Activated gamma-delta T cell treated with anti-CD3 and anti-CD28 coated beads, Interleukin-2, amount 50 U/mL, for 16 hours (primary cell): ENCODE results near the gene CDC27.
"Not testable (repeated sequence)": the region's sequence is repeated elsewhere in the genome, so short reads cannot be mapped to it uniquely, and the experiment has no call there.

ENCODE experiments used
- DNase-seq: peaks from one replicate; pipeline ENCODE4 v3.0.0-alpha.2; 2020; ENCODE audit warnings: low read depth

CDC27 gene

DNA sequence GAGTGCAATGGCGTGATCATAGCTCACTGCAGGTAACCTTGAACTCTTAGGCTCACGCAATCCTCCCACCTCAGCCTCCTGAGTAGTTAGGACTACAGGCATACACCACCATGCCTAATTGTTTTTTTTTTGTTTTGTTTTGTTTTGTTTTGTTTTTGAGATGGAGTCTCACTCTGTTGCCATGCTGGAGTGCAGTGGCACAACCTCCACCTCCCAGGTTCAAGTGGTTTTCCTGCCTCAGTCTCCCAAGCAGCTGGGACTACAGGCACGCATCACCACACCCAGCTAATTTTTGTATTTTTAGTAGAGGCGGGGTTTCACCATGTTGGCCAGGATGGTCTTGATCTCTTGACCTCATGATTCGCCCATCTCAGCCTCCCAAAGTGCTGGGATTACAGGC lies 54.7 kb downstream of the CDC27 start:
- DNase-seq: not testable (repeated sequence)

- DNase-seq: no peak
Observed at GRCh38 chr17:47131761-47132160, 57.3 kb downstream of the CDC27 start.

- not testable (repeated sequence) for DNase-seq
Observed at GRCh38 chr17:47126835-47127234, 62.3 kb downstream of the CDC27 start.

DNA sequence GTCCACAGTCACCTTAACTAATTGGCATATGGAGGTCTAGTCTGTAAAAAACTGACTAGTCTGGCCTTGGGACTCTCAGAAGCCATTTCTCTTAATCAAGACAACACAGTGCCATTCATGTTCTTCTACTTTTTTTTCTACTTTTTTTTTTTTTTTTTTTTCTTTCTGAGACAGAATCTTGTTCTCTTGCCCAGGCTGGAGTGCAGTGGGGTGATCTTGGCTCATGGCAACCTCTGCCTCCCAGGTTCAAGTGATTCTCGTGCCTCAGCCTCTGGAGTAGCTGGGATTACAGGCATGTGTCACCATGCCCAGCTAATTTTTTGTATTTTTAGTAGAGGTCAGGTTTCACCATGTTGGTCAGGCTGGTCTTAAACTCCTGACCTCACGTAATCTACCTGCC lies 65.8 kb downstream of the CDC27 start:
- DNase-seq: not testable (repeated sequence)

DNA sequence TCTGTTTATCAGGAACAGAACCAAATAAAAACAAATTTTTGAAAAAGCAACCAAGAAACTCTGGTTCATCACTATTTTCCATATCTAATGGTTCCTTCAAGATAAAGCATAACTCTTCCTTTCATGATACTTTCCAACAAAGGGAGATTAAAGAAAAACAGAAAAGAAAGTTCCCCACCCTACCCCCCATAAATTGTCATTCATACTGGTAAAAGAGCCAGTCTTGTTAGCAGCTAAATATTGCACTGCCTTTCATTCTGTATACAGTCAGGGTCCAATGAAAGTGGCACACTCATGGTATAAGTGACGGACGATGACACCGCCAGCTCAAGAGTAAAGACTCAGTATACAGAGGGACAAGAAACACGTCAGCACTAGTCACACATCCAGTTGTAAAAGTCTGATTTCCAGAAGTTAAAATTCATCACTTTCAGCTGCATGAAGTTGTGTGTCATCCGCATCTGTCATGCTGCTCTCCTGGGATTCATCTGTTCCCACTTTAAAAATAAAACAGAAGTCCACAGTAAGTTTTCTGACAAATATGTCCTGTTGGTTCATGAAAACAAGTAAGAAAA lies 68.5 kb downstream of the CDC27 start:
- DNase-seq: no peak

- DNase-seq: no peak
Observed at GRCh38 chr17:47119746-47120520, 69.2 kb downstream of the CDC27 start.

- no peak for DNase-seq
Observed at GRCh38 chr17:47117386-47117785, 71.7 kb downstream of the CDC27 start.

DNA sequence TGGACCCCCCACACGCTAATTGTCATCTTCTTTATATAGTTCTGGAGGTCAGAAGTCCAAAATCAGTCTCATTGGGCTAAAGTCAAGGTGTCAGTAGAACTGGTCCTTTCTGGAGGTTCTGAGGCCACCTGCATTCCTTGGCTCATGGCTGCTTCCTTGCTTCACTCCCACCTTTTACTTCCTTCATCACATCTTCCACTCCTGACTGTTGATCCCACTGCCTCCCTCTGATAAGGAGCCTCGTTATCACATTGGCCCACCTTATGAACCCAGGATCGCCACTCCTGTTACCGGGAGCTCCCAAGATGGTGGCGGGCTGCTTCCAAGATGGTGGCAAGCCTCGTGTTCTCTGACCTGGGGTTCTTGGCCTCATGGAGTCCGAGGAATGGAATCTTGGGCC lies 83.0 kb downstream of the CDC27 start:
- no peak for DNase-seq

DNA sequence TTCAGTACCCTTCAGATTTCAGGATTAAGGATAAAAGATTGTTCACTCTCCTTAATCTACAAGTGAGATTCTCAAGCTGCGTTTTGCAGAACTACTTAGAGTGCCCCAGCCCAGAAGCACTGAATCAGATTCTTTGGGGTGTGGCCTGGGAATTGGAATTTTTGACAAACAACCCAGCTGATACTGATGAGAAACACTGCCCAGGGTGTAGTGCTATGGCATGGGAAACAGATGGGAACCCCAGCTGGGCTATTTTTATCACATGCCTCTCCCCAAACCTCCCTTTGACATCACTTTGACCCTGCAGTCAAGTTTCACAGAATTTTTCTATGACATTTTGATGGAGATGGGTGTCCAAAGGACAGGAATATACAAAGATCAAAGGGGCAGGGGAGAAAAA lies 83.8 kb downstream of the CDC27 start:
- not testable (repeated sequence) for DNase-seq

DNA sequence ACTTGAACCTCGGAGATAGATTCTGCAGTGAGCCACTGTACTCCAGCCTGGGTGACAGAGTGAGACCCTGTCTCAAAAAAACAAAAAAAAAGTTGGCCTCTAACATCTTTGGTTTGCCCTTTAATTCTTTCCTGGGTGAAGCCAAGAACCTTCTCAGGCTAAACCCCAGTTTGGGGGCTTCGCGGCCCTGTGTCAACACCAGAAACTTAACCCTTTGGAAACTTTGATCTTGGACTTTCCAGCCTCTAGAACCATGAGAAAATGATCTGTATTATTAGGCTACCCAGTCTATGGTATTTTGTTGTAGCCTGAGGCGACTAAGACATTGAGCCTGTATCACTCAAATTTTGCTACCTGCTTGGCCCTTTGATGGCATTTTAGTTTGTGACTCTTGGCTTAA lies 86.2 kb downstream of the CDC27 start:
- DNase-seq: no peak

- DNase-seq: peak; percentile 85
Observed at GRCh38 chr17:47099987-47100711, 88.9 kb downstream of the CDC27 start.

GRCh38 chr17:47099451-47099986 lies 89.6 kb downstream of the CDC27 start:
- DNase-seq: no peak

GRCh38 chr17:47096343-47096742 lies 92.8 kb downstream of the CDC27 start:
- no peak for DNase-seq

DNA sequence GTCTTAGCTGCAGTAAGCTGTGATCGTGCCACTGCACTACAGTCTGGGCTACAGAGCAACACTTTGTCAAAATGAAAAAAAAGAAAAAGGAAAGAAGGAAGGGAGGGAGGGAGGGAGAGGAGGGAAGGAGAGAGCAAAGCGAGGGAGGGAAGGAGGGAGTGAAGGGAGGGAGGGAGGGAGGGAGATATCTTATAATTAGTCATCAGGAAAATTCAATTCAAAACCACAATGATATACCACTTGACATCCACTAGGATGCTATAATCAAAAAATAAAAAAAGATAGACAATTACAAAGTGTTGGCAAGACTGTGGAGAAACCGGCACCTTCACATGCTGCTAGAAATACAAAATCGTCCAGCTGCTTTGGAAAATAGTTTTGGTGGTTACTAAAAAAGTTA lies 93.8 kb downstream of the CDC27 start:
- no peak for DNase-seq

- no peak for DNase-seq
Observed at GRCh38 chr17:47087093-47087492, 102.0 kb downstream of the CDC27 start.

DNA sequence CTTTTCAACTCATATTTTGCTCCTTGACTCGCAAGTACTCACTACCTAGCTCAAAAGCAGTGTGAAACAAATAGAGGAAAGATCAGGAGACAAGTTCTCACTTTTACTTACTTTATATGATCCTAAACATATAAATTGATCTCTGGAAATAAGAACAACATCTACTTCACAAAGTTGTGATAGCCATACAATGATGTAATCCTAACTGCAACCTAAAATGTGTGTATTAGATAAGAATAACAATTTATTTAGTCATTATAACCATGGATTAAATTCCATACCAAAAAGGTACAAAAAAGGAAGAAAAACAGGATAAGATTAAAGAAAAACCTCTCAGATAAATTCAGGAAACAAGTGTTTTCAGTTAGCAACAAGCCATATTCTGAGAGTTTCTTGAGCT lies 103.4 kb downstream of the CDC27 start:
- DNase-seq: no peak

- no peak for DNase-seq
Observed at GRCh38 chr17:47078801-47079200, 110.3 kb downstream of the CDC27 start.

DNA sequence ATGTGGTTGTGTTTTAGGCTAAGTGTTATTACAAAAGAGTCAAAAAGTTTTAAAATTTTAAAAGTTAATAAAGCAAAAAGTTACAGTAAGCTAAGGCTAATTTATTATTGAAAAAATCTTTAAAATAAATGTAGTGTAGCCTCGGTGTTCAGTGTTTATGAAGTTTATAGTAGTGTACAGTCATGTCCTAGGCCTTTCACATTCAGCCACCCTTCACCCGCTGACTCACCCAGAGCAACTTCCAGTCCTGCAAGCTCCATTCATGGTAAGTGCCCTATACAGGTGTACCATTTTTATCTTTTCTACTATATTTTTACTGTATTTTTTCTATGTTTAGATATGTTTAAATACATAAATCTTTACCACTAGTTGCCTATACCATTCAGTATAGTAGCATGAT lies 111.5 kb downstream of the CDC27 start:
- no peak for DNase-seq

- DNase-seq: no peak
Observed at GRCh38 chr17:47076171-47076570, 112.9 kb downstream of the CDC27 start.

GRCh38 chr17:47074361-47074760 lies 114.7 kb downstream of the CDC27 start:
- not testable (repeated sequence) for DNase-seq

DNA sequence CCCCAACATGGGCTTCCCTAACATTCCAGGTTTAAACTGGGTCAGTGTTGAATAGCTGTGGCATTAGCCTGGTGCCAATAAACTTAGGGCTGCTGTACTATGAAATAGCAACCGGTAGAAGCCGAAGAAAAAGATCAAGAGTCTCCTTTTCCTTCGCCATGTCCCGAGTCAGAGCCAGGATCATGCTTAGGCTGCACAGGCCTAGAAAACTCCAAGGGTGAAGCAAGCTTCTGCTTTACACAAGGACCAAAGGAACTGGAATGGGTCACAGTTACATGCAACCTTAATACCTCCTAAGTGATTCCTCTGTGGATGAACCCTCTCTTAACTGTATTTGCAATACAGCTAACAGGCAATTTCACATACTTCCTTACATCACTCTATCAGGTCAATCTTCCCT lies 115.5 kb downstream of the CDC27 start:
- not testable (repeated sequence) for DNase-seq

- no peak for DNase-seq
Observed at GRCh38 chr17:47072886-47073285, 116.2 kb downstream of the CDC27 start.

DNA sequence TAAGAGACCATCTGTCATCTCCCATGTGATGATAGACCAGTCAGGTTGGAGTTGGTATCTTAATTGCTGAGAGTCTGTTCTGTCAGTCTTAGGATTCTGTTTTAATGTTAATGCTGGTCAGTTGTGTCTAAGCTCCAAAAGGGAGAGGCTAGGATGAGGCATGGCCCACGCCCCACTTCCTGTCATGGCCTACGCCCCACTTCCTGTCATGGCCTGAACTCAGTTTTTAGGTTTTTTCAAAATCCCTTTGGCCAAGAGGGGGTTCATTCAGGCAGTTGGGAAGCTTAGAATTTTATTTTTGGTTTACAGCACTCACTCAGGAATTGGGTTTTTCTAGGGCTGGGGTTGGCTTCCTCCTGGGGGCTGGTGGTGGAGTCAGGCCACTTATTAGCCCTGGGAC lies 117.9 kb downstream of the CDC27 start:
- not testable (repeated sequence) for DNase-seq
